K562 (cell line): ENCODE data around the gene FASTK. TPM values are rescaled to one million over a fixed set of nuclear protein-coding genes. Genes with fewer than 3 reads are reported as not detected.

ENCODE experiments used
- BCOR ChIP-seq: fragments of 450-650 bp; IDR thresholded peaks from 2 replicates; pipeline ENCODE4 v1.6.1; 2016
- CBX8 ChIP-seq: fragments of 200-600 bp; sonication (generic); IDR thresholded peaks from 2 replicates; pipeline ENCODE4 v1.6.1; 2012; ENCODE audit warnings: borderline replicate concordance, mixed run types, low read depth, mild to moderate bottlenecking, moderate library complexity, mixed read lengths, low read length, control low read depth, inconsistent platforms; ENCODE audit not compliant: poor library complexity, severe bottlenecking; ENCODE audit errors: extremely low read depth
- CREBBP ChIP-seq: IDR thresholded peaks from one replicate; pipeline ENCODE4 v1.6.1; 2012; ENCODE audit warnings: low read depth, mild to moderate bottlenecking, control low read depth, inconsistent platforms, low read length
- GTF2F1 ChIP-seq: IDR thresholded peaks from 2 replicates; pipeline ENCODE4 v1.6.1; 2011; ENCODE audit warnings: low read depth, low read length, improper control_type of control experiment
- HCFC1 ChIP-seq: IDR thresholded peaks from 2 replicates; pipeline ENCODE4 v1.6.1; 2012; ENCODE audit warnings: low read depth, low read length, improper control_type of control experiment
- HMGXB4 ChIP-seq: sonication (generic); formaldehyde crosslinking; IDR thresholded peaks from 2 replicates; pipeline ENCODE4 v1.8.1; 2023; ENCODE audit warnings: mild to moderate bottlenecking, missing genetic modification reagents
- JUNB ChIP-seq: fragments of 450-650 bp; formaldehyde crosslinking; conservative IDR thresholded peaks from 2 replicates; pipeline ENCODE4 v1.4.0; 2020; ENCODE audit warnings: mild to moderate bottlenecking
- MCM2 ChIP-seq: fragments of 450-650 bp; IDR thresholded peaks from 2 replicates; pipeline ENCODE4 v1.6.1; 2017; ENCODE audit warnings: low read depth, mild to moderate bottlenecking
- MCM3 ChIP-seq: fragments of 450-650 bp; IDR thresholded peaks from 2 replicates; pipeline ENCODE4 v1.6.1; 2016
- MXI1 ChIP-seq: IDR thresholded peaks from 2 replicates; pipeline ENCODE4 v1.6.1; 2011; ENCODE audit warnings: low read depth, mild to moderate bottlenecking, improper control_type of control experiment, low read length
- MYC ChIP-seq, 2 experiments: fragments of 250-450 bp in 1 of 2; sonication (Bioruptor Pico) in 1 of 2; IDR thresholded peaks; 2 replicates each; pipeline versions ENCODE4 v1.5.1 to v1.6.1; 2012 to 2021; ENCODE audit warnings: low read depth in 2 of 2, borderline replicate concordance in 1 of 2, improper control_type of control experiment in 1 of 2, low read length in 1 of 2, mild to moderate bottlenecking in 1 of 2, moderate library complexity in 1 of 2
- PCBP1 ChIP-seq: fragments of 200-400 bp; formaldehyde crosslinking; IDR thresholded peaks from 2 replicates; pipeline ENCODE4 v1.6.1; 2018; ENCODE audit warnings: mild to moderate bottlenecking, low read depth, low read length; ENCODE audit not compliant: poor library complexity, severe bottlenecking
- PHB2 ChIP-seq: fragments of 450-650 bp; IDR thresholded peaks from 2 replicates; pipeline ENCODE4 v1.6.1; 2017; ENCODE audit warnings: low read depth
- RBM22 ChIP-seq: fragments of 200-400 bp; formaldehyde crosslinking; IDR thresholded peaks from 2 replicates; pipeline ENCODE4 v1.6.1; 2018; ENCODE audit warnings: low read length, low read depth; ENCODE audit not compliant: poor library complexity, severe bottlenecking
- RBM39 ChIP-seq: fragments of 200-400 bp; formaldehyde crosslinking; optimal IDR thresholded peaks from 2 replicates; pipeline ENCODE3; 2018; ENCODE audit warnings: low read depth, low read length
- RFX5 ChIP-seq: IDR thresholded peaks from 2 replicates; pipeline ENCODE4 v1.6.1; 2011; ENCODE audit warnings: low read depth, mild to moderate bottlenecking, improper control_type of control experiment, low read length
- SAP30 ChIP-seq: fragments of 200-600 bp; sonication (generic); IDR thresholded peaks from 2 replicates; pipeline ENCODE4 v1.6.1; 2012; ENCODE audit warnings: borderline replicate concordance, low read depth, mild to moderate bottlenecking, moderate library complexity, low read length, control low read depth, inconsistent platforms; ENCODE audit not compliant: insufficient read depth, poor library complexity, severe bottlenecking
- TFAM ChIP-seq: fragments of 250-450 bp; sonication (Bioruptor Pico); conservative IDR thresholded peaks from 2 replicates; pipeline ENCODE4 v1.5.0; 2021; ENCODE audit warnings: mild to moderate bottlenecking, moderate library complexity
- TFE3 ChIP-seq: fragments of 450-650 bp; formaldehyde crosslinking; IDR thresholded peaks from 2 replicates; pipeline ENCODE4 v1.4.0; 2020; ENCODE audit warnings: mild to moderate bottlenecking, mixed read lengths
- ZBTB1 ChIP-seq: sonication (generic); formaldehyde crosslinking; IDR thresholded peaks from 2 replicates; pipeline ENCODE4 v1.8.1; 2023; ENCODE audit warnings: missing genetic modification reagents, low read depth, mild to moderate bottlenecking, borderline replicate concordance
- ZFP30 ChIP-seq: fragments of 250-450 bp; sonication (Bioruptor Pico); IDR thresholded peaks from 2 replicates; pipeline ENCODE4 v1.8.0; 2022; ENCODE audit warnings: moderate library complexity, mild to moderate bottlenecking, inconsistent platforms, borderline replicate concordance
- ZNF766 ChIP-seq: fragments of 200-800 bp; sonication (Bioruptor generic); conservative IDR thresholded peaks from 2 replicates; pipeline ENCODE4 v1.6.1; 2016; ENCODE audit warnings: missing genetic modification characterization, missing compliant biosample characterization
- ZNF778 ChIP-seq: fragments of 450-650 bp; formaldehyde crosslinking; IDR thresholded peaks from 2 replicates; pipeline ENCODE4 v1.4.0; 2020; ENCODE audit warnings: mild to moderate bottlenecking, moderate library complexity
- polyA plus RNA-seq, 8 experiments: library from polyadenylated mRNA; depleted of rRNA in 4 of 8; stranded (reverse) in 5 of 8; unstranded in 3 of 8; fragments of >200 nt; fragmentation: Nextera tagmentation in 2 of 8; fragmentation: Illumina TruSeq in 1 of 8; extraction: Ambion mirVana in 2 of 8; extraction: Trizol in 1 of 8; gene quantifications; 2 replicates each; pipeline versions ENCODE4 v1.2.1 to v1.2.3, GENCODE V29; 2011 to 2014; ENCODE audit warnings: inconsistent platforms in 1 of 8, missing spikeins in 1 of 8
- total RNA-seq, 7 experiments: library from RNA; depleted of rRNA in 6 of 7; stranded (reverse); fragments of >200 nt in 6 of 7; fragmentation: Illumina TruSeq in 2 of 7; extraction: Trizol in 2 of 7; gene quantifications; 2 replicates each; pipeline versions ENCODE4 v1.2.1 to v1.2.3, GENCODE V29; 2011 to 2021; ENCODE audit warnings: low replicate concordance in 1 of 7
- TF ChIP-seq, protein P1 (sequence below): fragments of 250-450 bp; sonication (Bioruptor Pico); IDR thresholded peaks from 2 replicates; pipeline ENCODE4 v1.8.0; 2022; ENCODE audit warnings: inconsistent platforms

FASTK gene
- total and polyA plus RNA-seq, 9 of the 15 experiments (the other 6 are each of a cell fraction or from before 2014, with no cell fraction given), result 0.51 to 150 (median 48.2) TPM

DNA sequence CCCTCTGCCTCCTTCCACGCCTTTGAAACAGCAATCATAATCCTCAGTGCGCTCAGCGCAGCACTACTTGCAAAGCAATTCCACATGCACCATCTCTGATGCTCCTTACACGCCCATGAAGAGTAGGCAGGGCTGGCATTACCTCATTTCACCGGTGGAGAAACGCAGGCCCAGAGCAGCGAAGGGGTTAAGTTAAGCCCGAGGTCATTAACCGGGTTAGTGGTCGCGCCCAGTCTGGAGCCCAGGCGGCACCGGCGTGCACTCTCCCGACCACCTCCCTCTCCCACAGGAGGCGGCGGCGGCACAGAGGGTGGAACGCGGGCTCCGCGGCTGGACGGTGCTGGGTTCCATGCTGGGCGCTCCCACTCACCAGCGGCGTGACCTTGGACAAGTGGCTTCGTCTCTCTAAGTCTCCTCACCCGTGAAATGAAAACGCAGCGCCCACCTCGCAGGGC is 515 bp downstream of the FASTK start (continued):
- TF ChIP-seq HMGXB4 (no peak; the same call in 1 of the 2 replicates), RBM39 (peak; percentile 42), PCBP1 (no peak), SAP30 (peak; percentile 53), RBM22 (no peak), ZFP30 (CRISPR knock-in tag) (no peak), RFX5 (no peak), PHB2 (no peak; the same call in 1 of the 2 replicates), MCM2 (no peak), ZNF766 (CRISPR knock-in tag) (no peak), ZBTB1 (CRISPR knock-in tag) (no peak), CBX8 (no peak), ZNF778 (CRISPR knock-in tag) (no peak), MXI1 (peak; percentile 17; the same call in 1 of the 2 replicates), CREBBP (no peak), BCOR (0 out of 2 replicates have a peak, but pooled peaks have one; percentile 13), HCFC1 (no peak), MYC (IDR thresholded peaks at IDR 0.05; ENCODE audit: low read depth, low read length) (no peak), MYC (CRISPR knock-in tag; IDR thresholded peaks at IDR 0.05; ENCODE audit: borderline replicate concordance, low read depth) (peak; percentile 79; the same call in 1 of the 2 replicates), JUNB (CRISPR knock-in tag) (no peak), MCM3 (no peak), TFAM (no peak), GTF2F1 (peak; percentile 35; the same call in 1 of the 2 replicates), TFE3 (CRISPR knock-in tag) (no peak)
- TF ChIP-seq, protein P1, sequence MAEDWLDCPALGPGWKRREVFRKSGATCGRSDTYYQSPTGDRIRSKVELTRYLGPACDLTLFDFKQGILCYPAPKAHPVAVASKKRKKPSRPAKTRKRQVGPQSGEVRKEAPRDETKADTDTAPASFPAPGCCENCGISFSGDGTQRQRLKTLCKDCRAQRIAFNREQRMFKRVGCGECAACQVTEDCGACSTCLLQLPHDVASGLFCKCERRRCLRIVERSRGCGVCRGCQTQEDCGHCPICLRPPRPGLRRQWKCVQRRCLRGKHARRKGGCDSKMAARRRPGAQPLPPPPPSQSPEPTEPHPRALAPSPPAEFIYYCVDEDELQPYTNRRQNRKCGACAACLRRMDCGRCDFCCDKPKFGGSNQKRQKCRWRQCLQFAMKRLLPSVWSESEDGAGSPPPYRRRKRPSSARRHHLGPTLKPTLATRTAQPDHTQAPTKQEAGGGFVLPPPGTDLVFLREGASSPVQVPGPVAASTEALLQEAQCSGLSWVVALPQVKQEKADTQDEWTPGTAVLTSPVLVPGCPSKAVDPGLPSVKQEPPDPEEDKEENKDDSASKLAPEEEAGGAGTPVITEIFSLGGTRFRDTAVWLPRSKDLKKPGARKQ (CRISPR knock-in tag), result no peak
